CD14-positive monocyte (primary cell): Measurements from ENCODE around the gene CISH. TPM values are rescaled to one million over a fixed set of nuclear protein-coding genes. Genes with fewer than 3 reads are reported as not detected.
A peak's percentile ranks its signal among the peaks of the same experiment; 100 is the strongest.

Experiments
- DNase-seq, 3 donors: peaks; one replicate each; pipeline ENCODE4 v3.0.0-alpha.2; 2011 to 2022
- H2AFZ ChIP-seq: 2 replicates; pipeline ENCODE4 v1.6.0; 2012; ENCODE audit warnings: mild to moderate bottlenecking, low read depth, low read length, inconsistent platforms; ENCODE audit not compliant: insufficient read depth, poor library complexity, severe bottlenecking
- H3K27ac ChIP-seq, 2 donors: 1 replicate in 1 of 2; 2 replicates in 1 of 2; pipeline ENCODE4 v1.5.1; 2012 to 2013; ENCODE audit warnings: low read length in 2 of 2, control low read depth in 1 of 2, inconsistent platforms in 1 of 2, low read depth in 1 of 2, mild to moderate bottlenecking in 1 of 2
- H3K27me3 ChIP-seq, 2 donors: one replicate each; pipeline versions ENCODE4 v1.6.0 to v1.6.1; 2011 to 2013; ENCODE audit warnings: low read length in 2 of 2; ENCODE audit not compliant: control insufficient read depth in 2 of 2, insufficient read depth in 2 of 2
- H3K36me3 ChIP-seq, 2 donors: replicated peaks in 1 of 2; 1 replicate in 1 of 2; 2 replicates in 1 of 2; pipeline versions ENCODE4 v1.5.1 to v1.6.1; 2012 to 2013; ENCODE audit warnings: low read length in 2 of 2, control low read depth in 1 of 2, inconsistent platforms in 1 of 2, mild to moderate bottlenecking in 1 of 2; ENCODE audit not compliant: insufficient read depth in 2 of 2, control insufficient read depth in 1 of 2
- H3K4me1 ChIP-seq, 2 donors: 1 replicate in 1 of 2; 2 replicates in 1 of 2; pipeline versions ENCODE4 v1.5.1 to v1.6.1; 2012 to 2013; ENCODE audit warnings: low read length in 2 of 2, control low read depth in 1 of 2, inconsistent platforms in 1 of 2, mild to moderate bottlenecking in 1 of 2, moderate library complexity in 1 of 2; ENCODE audit not compliant: insufficient read depth in 2 of 2, control insufficient read depth in 1 of 2
- H3K4me2 ChIP-seq: replicated peaks from 2 replicates; pipeline ENCODE3; 2012; ENCODE audit warnings: low read length, moderate library complexity, mild to moderate bottlenecking; ENCODE audit not compliant: poor library complexity, severe bottlenecking; ENCODE audit errors: extremely low read depth
- H3K4me3 ChIP-seq, 3 experiments: fragments of 200-600 bp in 1 of 3; sonication (generic) in 1 of 3; replicated peaks in 1 of 3; 1 replicate in 2 of 3; 2 replicates in 1 of 3; pipeline ENCODE4 v1.5.1; 2011 to 2013; ENCODE audit warnings: low read length in 3 of 3, mild to moderate bottlenecking in 3 of 3, control low read depth in 2 of 3, low read depth in 2 of 3, inconsistent platforms in 1 of 3, moderate library complexity in 1 of 3
- H3K79me2 ChIP-seq: 2 replicates; pipeline ENCODE4 v1.6.0; 2012; ENCODE audit warnings: mild to moderate bottlenecking, control low read depth, inconsistent platforms, low read length, moderate library complexity; ENCODE audit not compliant: insufficient read depth
- H3K9ac ChIP-seq: 2 replicates; pipeline ENCODE4 v1.6.0; 2017; ENCODE audit warnings: low read length, mild to moderate bottlenecking; ENCODE audit not compliant: insufficient read depth, poor library complexity, severe bottlenecking
- H3K9me3 ChIP-seq, 2 donors: replicated peaks in 1 of 2; 1 replicate in 1 of 2; 2 replicates in 1 of 2; pipeline versions ENCODE4 v1.5.1 to v1.6.1; 2012 to 2013; ENCODE audit warnings: low read length in 2 of 2, control low read depth in 1 of 2; ENCODE audit not compliant: control insufficient read depth in 1 of 2, insufficient read depth in 1 of 2
- H4K20me1 ChIP-seq: 2 replicates; pipeline ENCODE4 v1.6.0; 2012; ENCODE audit warnings: mild to moderate bottlenecking, low read length, control low read depth, moderate library complexity; ENCODE audit not compliant: insufficient read depth
- H3K27ac Mint-ChIP-seq, 7 donors: one replicate each; pipeline ENCODE4 v1.8.0; 2020; ENCODE audit warnings: mild to moderate bottlenecking in 7 of 7, mixed read lengths in 7 of 7, moderate library complexity in 6 of 7, inconsistent platforms in 2 of 7
- H3K27me3 Mint-ChIP-seq, 3 donors: one replicate each; pipeline ENCODE4 v1.8.0; 2021 to 2022; ENCODE audit warnings: low read depth in 3 of 3, mild to moderate bottlenecking in 3 of 3, mixed read lengths in 3 of 3, moderate library complexity in 3 of 3, inconsistent platforms in 1 of 3
- H3K36me3 Mint-ChIP-seq, 2 donors: one replicate each; pipeline ENCODE4 v1.8.0; 2020; ENCODE audit warnings: mixed read lengths in 2 of 2, inconsistent platforms in 1 of 2, mild to moderate bottlenecking in 1 of 2
- H3K4me1 Mint-ChIP-seq: one replicate; pipeline ENCODE4 v1.8.0; 2020; ENCODE audit warnings: mild to moderate bottlenecking, mixed read lengths
- H3K4me3 Mint-ChIP-seq, 2 donors: one replicate each; pipeline ENCODE4 v1.8.0; 2020; ENCODE audit warnings: mild to moderate bottlenecking in 2 of 2, mixed read lengths in 2 of 2, moderate library complexity in 1 of 2
- H3K9me3 Mint-ChIP-seq, 7 donors: one replicate each; pipeline ENCODE4 v1.8.0; 2020 to 2022; ENCODE audit warnings: mixed read lengths in 7 of 7, mild to moderate bottlenecking in 6 of 7, moderate library complexity in 6 of 7, inconsistent platforms in 2 of 7
- CTCF ChIP-seq: fragments of 200-600 bp; IDR thresholded peaks from one replicate; pipeline ENCODE4 v1.8.0; 2022; ENCODE audit warnings: antibody characterized with exemption, mild to moderate bottlenecking
- WGBS: methylation state at CpG from one replicate; pipeline ENCODE4 v1.1.5; 2013; ENCODE audit warnings: missing lambda C conversion rate; ENCODE audit not compliant: insufficient coverage; 5-methylcytosine and 5-hydroxymethylcytosine counted together
- intact Hi-C, 2 donors: fragments of 100-400 bp; cut with micrococcal nuclease; formaldehyde crosslinking; loops; one replicate each; pipeline versions ENCODE4 v1.15.0 to v1.15.1; 2023
- polyA plus RNA-seq, 3 donors: library from polyadenylated mRNA; depleted of rRNA in 1 of 3; unstranded in 2 of 3; stranded (reverse) in 1 of 3; fragments of 300-500 nt in 2 of 3; fragments of >200 nt in 1 of 3; fragmentation: Illumina TruSeq in 2 of 3; gene quantifications; 1 replicate in 2 of 3; 2 replicates in 1 of 3; pipeline ENCODE4 v1.2.3, GENCODE V29; 2012 to 2021

CISH gene
- polyA plus RNA-seq, 3 donors: 2.9 to 20.1 (median 6.2) TPM

- Histone ChIP-seq H3K4me2 (no peak overlapping the region), H4K20me1 (peaks cover 89% of the 10 kb centered on the region), H2AFZ (no peak overlapping the region), H3K4me3 (no peak overlapping the region), H3K4me1 (peaks cover 8 to 15% of the 10 kb centered on the region in 2 donors), H3K9me3 (no peaks in the 10 kb centered on the region), H3K79me2 (no peaks in the 10 kb centered on the region), H3K27me3 (no peaks in the 10 kb centered on the region), H3K27ac (peak overlapping the region in 1 of 2 donors; percentile 17), H3K36me3 (peaks cover 26 to 36% of the 10 kb centered on the region in 2 donors), H3K9ac (no peak overlapping the region)
- Mint-ChIP-seq H3K9me3 (no peaks in the 10 kb centered on the region), H3K4me3 (no peak overlapping the region), H3K27me3 (peaks cover 0 to 10% (median 2%) of the 10 kb centered on the region in 3 donors), H3K4me1 (peaks cover 22% of the 10 kb centered on the region), H3K27ac (peak overlapping the region in 2 of 7 donors; percentile 55 to 73), H3K36me3 (peaks cover 35 to 36% of the 10 kb centered on the region in 2 donors)
- intact Hi-C loops: loop anchor here in 1 of 2 donors (10.0 kb wide), 1 partner anchor 77 kb away; no protein-coding TSS in a partner anchor
- no peak for DNase-seq
- no peak for TF ChIP-seq CTCF
- 84% methylated on average over 7 of the region's 7 CpGs for WGBS
Measured at GRCh38 chr3:50651920-50652529, 40.5 kb upstream of the CISH start.

GRCh38 chr3:50651445-50651844 lies 39.9 kb upstream of the CISH start:
- peak overlapping the region in 3 of 7 donors; percentile 32 to 61 (median 55) for H3K27ac Mint-ChIP-seq
- WGBS: 95% methylated on average over 8 of the region's 8 CpGs
- no peak for TF ChIP-seq CTCF

More at GRCh38 chr3:50651445-50651844, 39.9 kb upstream of the CISH start:
- Histone ChIP-seq H3K36me3 (peaks cover 31 to 42% of the 10 kb centered on the region in 2 donors), H3K27ac (no peak overlapping the region), H3K79me2 (no peaks in the 10 kb centered on the region), H3K4me3 (no peak overlapping the region), H2AFZ (no peak overlapping the region), H3K4me1 (peaks cover 8 to 15% of the 10 kb centered on the region in 2 donors), H3K4me2 (no peak overlapping the region), H3K27me3 (no peaks in the 10 kb centered on the region), H3K9me3 (no peaks in the 10 kb centered on the region), H3K9ac (no peak overlapping the region), H4K20me1 (peaks cover 92% of the 10 kb centered on the region)
- H3K27me3 Mint-ChIP-seq: peaks cover 0 to 10% (median 2%) of the 10 kb centered on the region in 3 donors
- no peak for DNase-seq
- intact Hi-C loops: loop anchor here in 1 of 2 donors (10.0 kb wide), 1 partner anchor 77 kb away; no protein-coding TSS in a partner anchor
- no peak overlapping the region for H3K4me3 Mint-ChIP-seq
- H3K4me1 Mint-ChIP-seq: peaks cover 22% of the 10 kb centered on the region
- peaks cover 41 to 42% of the 10 kb centered on the region in 2 donors for H3K36me3 Mint-ChIP-seq
- no peaks in the 10 kb centered on the region for H3K9me3 Mint-ChIP-seq
